Neural progenitor cell (in vitro differentiated cells): ENCODE measurements around the gene TOGARAM1.

Experiments used
- CTCF ChIP-seq: fragments of 200-600 bp; sonication (generic); IDR thresholded peaks from 2 replicates; pipeline ENCODE4 v1.5.1; 2017; ENCODE audit warnings: antibody characterized with exemption, mild to moderate bottlenecking
- EZH2 ChIP-seq: fragments of 200-600 bp; sonication (generic); IDR thresholded peaks from 2 replicates; pipeline ENCODE4 v1.6.1; 2017; ENCODE audit warnings: antibody characterized with exemption, mild to moderate bottlenecking, moderate library complexity
- EZH2phosphoT487 ChIP-seq: fragments of 200-600 bp; sonication (generic); IDR thresholded peaks from 2 replicates; pipeline ENCODE4 v1.6.1; 2017; ENCODE audit warnings: antibody characterized with exemption

DNA sequence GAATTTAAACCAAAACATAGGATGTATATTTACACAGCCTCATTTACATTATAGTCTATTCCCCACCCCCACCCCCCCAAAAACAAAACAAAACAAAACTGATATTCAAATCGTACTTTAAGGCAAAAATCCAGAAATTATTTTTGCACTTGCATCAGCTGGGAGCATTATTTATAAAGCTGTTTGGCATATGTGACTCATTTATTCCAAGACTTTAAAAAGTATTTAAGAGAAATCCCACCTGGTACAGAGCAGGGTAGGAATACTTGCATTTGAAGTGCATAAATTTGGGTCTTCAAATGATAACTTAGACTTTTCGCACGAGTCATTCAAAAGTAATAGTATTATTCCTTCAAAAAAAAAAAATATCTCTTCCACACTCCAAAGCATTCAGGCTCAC is 1.3 kb upstream of the TOGARAM1 start:
- TF ChIP-seq CTCF (no peak), EZH2 (no peak), EZH2phosphoT487 (no peak)
